NB4 (cell line): Measurements from ENCODE around the gene KCNQ2.

Source experiments
- CTCF ChIP-seq: IDR thresholded peaks from one replicate; pipeline ENCODE4 v1.5.1; 2012; ENCODE audit warnings: low read depth, low read length
- MAX ChIP-seq: IDR thresholded peaks from 2 replicates; pipeline ENCODE4 v1.6.1; 2011; ENCODE audit warnings: low read depth, low read length
- MYC ChIP-seq: IDR thresholded peaks from 2 replicates; pipeline ENCODE4 v1.6.1; 2011; ENCODE audit warnings: low read depth, low read length
- POLR2A ChIP-seq: IDR thresholded peaks from 2 replicates; pipeline ENCODE4 v1.6.1; 2011; ENCODE audit warnings: mild to moderate bottlenecking; ENCODE audit not compliant: insufficient read length; ENCODE audit errors: extremely low read depth

- TF ChIP-seq POLR2A (no peak), CTCF (no peak), MAX (0 out of 2 replicates have a peak, but pooled peaks have one; percentile 21), MYC (no peak)
These were observed 68.9 kb downstream of the KCNQ2 start for GRCh38 chr20:63403403-63404105.
